ENCODE results near the gene LATS1. TPM values are rescaled to one million over a fixed set of nuclear protein-coding genes. Genes with fewer than 3 reads are reported as not detected.
A peak's percentile ranks its signal among the peaks of the same experiment; 100 is the strongest.
"Not testable (repeated sequence)": the region's sequence is repeated elsewhere in the genome, so short reads cannot be mapped to it uniquely, and the experiment has no call there.

Gene LATS1
- total and polyA plus RNA-seq, 3 donors from 2014 or later, result 17.4 to 38.7 (median 35.0) TPM

DNA sequence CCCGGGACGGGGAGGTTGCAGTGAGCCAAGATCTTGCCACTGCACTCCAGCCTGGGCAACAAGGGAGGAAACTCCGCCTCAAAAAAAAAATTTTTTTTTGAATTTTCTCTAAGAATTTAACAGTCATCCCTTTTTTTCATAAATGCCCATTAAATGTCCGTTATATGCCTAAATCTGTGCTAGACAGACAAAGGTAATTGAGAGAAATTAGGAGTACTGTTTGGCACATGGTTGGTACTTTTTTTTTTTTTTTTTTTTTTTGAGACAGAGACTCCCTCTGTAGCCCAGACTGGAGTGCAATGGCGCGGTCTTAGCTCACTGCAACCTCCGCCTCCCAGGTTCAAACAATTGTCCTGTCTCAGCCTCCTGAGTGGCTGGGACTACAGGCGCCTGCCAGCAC, 33.3 kb upstream of the LATS1 start:
- peak overlapping the region; percentile 8 to 72 for H3K27ac ChIP-seq
- no peaks in the 10 kb centered on the region for H3K27me3 ChIP-seq
- no peak for DNase-seq
- H3K4me3 ChIP-seq, result peak overlapping the region; percentile 75 to 96
- TF ChIP-seq POLR2A (IDR thresholded peaks at IDR 0.05), result no peak
- TF ChIP-seq, protein P1, sequence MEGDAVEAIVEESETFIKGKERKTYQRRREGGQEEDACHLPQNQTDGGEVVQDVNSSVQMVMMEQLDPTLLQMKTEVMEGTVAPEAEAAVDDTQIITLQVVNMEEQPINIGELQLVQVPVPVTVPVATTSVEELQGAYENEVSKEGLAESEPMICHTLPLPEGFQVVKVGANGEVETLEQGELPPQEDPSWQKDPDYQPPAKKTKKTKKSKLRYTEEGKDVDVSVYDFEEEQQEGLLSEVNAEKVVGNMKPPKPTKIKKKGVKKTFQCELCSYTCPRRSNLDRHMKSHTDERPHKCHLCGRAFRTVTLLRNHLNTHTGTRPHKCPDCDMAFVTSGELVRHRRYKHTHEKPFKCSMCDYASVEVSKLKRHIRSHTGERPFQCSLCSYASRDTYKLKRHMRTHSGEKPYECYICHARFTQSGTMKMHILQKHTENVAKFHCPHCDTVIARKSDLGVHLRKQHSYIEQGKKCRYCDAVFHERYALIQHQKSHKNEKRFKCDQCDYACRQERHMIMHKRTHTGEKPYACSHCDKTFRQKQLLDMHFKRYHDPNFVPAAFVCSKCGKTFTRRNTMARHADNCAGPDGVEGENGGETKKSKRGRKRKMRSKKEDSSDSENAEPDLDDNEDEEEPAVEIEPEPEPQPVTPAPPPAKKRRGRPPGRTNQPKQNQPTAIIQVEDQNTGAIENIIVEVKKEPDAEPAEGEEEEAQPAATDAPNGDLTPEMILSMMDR (IDR thresholded peaks at IDR 0.05), result no peak
- 67 to 72% methylated on average over 8 of the region's 8 CpGs for WGBS, 2 donors
- H3K4me1 ChIP-seq, result peaks cover 10% of the 10 kb centered on the region
- H3K9me3 ChIP-seq, result no peaks in the 10 kb centered on the region
- no peaks in the 10 kb centered on the region for H3K36me3 ChIP-seq (ENCODE audit: low read depth, missing control alignments)
- intact Hi-C loops (cut with DNase I; ENCODE audit: low total_unique reads), result no loop called here

DNA sequence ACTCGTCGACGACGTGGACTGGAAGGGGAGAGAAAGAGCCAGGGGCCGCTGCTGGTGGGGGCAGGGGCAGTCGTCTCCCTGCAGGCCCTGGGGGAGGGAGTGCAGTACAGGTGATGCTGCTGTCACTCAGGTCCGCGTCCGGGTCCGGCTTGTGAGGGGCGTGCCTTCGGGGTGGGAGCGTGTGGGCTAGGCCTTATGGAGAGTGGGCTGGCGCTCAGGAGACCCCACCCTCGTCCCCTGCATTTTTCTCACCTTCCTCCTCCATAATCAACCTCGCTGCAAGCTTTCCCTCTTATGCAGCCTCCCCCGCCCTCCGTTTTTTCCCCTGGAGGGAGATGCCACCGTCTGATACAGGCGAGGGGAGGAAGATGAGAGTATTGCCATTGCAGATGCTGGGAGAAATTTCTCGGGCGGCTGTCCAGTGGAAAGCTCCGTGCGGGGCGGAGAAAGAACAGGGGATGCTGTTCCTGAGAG, 32.3 kb upstream of the LATS1 start:
- no peaks in the 10 kb centered on the region for H3K36me3 ChIP-seq (ENCODE audit: low read depth, missing control alignments)
- peak; percentile 81 for DNase-seq
- intact Hi-C loops (cut with DNase I; ENCODE audit: low total_unique reads), result no loop called here
- no peaks in the 10 kb centered on the region for H3K9me3 ChIP-seq
- no peaks in the 10 kb centered on the region for H3K27me3 ChIP-seq
- TF ChIP-seq, protein P1 (IDR thresholded peaks at IDR 0.05), result no peak
- TF ChIP-seq POLR2A (IDR thresholded peaks at IDR 0.05), result no peak
- peaks cover 16% of the 10 kb centered on the region for H3K4me1 ChIP-seq
- H3K27ac ChIP-seq, result peak overlapping the region; percentile 72 to 90
- WGBS, 2 donors, result 0 to 1% methylated on average over 21 to 25 of the region's 25 CpGs
- peak overlapping the region; percentile 75 to 96 for H3K4me3 ChIP-seq

DNA sequence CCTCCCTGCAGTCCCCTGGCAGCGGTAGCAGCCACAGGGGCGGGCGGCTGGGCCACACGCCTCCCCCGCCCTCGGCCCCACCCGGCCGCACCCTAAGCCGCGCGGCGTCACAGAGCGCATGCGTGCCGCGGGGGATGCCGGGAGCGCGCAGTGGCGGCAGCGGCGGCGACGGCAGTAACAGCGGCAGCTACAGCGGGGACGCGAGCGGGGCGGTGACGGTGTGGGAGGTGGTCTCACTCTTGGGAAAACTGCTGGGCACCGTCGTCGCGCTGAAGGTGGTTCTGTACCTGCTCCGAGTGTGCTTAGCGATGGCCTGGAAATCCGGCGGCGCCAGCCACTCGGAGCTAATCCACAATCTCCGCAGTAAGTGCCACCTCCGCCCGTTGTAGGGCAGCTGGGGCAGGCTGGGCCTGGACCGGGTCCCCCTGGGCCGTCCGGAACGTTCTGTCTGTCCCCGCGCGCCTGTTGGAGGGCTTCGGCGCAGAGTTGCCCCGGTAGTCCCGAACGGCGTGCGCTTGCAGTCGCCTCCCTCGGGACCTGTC, 31.8 kb upstream of the LATS1 start, which contains the start of gene PCMT1:
PCMT1 (plus strand) TSS at position 148 of the 542 bp plus-strand sequence; CDS start at position 309, 161 bp downstream.
- no peaks in the 10 kb centered on the region for H3K9me3 ChIP-seq
- peak within 1 kb of the TSS; percentile 72 to 90 for H3K27ac ChIP-seq
- 0% methylated on average over 4 to 50 of the region's 60 CpGs for WGBS, 2 donors
- H3K4me3 ChIP-seq, result peak within 1 kb of the TSS; percentile 75 to 96
- H3K27me3 ChIP-seq, result no peaks in the 10 kb centered on the region
- peaks cover 19% of the 10 kb centered on the region for H3K4me1 ChIP-seq
- intact Hi-C loops (cut with DNase I; ENCODE audit: low total_unique reads), result no loop called here
- no peak for TF ChIP-seq POLR2A (IDR thresholded peaks at IDR 0.05)
- TF ChIP-seq, protein P1 (IDR thresholded peaks at IDR 0.05), result no peak
- H3K36me3 ChIP-seq (ENCODE audit: low read depth, missing control alignments), result no peaks in the 10 kb centered on the region
- peak; percentile 89 for DNase-seq

DNA sequence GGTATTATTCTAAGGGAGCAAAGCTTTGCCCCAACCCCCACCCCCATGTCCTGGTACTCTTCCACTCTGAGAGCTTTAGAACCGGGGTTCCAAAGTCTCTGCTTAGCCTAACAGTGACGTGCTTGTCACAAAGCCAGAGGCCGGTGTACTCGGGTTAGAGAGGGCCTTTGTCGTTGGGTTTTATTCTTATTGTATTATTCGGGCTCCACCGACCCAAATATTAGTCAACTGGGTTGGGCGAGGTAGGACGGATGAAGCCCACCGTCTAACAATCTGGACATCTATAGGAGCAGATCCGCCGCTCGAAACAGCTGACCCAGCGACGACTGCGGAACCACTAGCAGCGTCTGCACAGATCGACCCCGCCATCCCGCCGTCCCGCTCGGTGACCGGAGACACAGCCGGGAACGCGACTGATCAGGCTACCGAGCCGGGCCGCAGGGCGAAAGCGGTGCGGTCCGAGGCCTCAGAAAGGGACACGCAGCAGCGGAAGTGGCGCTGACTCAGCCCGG, 31.2 kb upstream of the LATS1 start:
- Histone ChIP-seq H3K27ac (peak overlapping the region; percentile 72 to 90), H3K4me1 (peaks cover 19% of the 10 kb centered on the region), H3K4me3 (peak overlapping the region; percentile 75 to 96)
- H3K36me3 ChIP-seq (ENCODE audit: low read depth, missing control alignments); H3K27me3 ChIP-seq; DNase-seq; intact Hi-C loops (cut with DNase I; ENCODE audit: low total_unique reads); H3K9me3 ChIP-seq: not testable (repeated sequence)
- WGBS, 2 donors, result 0 to 1% methylated on average over 1 to 22 of the region's 38 CpGs

DNA sequence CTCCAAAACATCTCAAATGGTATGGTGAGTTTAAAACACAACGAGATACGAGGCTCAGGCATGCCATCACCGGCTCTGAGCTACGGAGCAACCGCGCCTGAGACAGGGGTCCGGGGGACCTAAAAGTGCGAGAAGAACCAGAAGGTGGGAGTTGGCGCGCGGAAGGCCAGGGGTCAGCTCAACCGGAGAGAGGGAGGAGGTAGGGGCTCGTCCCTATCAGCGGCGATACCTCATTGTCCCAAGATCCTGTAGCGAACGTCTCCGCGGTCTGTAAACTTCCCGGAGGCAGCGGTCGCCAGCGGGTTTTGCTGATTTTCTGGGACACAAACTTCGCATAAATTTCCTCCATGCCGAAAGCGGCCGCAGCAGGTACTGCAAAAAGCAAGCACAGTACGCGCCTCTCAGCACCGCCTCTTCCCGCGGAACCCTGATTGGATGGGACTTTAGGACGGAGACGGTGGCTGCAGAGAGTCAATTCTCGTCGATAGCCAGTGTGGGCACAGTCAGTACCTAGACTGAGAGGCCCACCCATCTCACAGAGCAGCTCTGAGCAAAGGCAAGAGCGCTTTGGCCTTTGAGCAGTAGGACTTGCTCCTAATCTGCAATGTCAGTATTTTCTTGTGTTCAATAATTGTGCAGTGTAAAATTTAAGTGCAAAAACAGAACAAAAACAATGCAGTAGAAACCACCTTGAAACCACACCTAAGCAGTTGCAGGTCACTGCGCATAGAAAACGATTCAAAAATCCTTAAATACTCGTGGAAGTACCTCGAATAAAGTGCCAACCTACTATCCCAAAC, 28.4 kb upstream of the LATS1 start, which contains the start of gene NUP43:
NUP43 (minus strand) TSS at position 383 of the 800 bp plus-strand sequence; CDS start at position 349, 34 bp downstream.
- peak; percentile 96 for DNase-seq
- Histone ChIP-seq H3K27me3 (no peaks in the 10 kb centered on the region), H3K36me3 (ENCODE audit: low read depth, missing control alignments) (no peaks in the 10 kb centered on the region), H3K9me3 (no peaks in the 10 kb centered on the region), H3K4me1 (peaks cover 19% of the 10 kb centered on the region), H3K4me3 (peak within 1 kb of the TSS; percentile 67 to 89), H3K27ac (peak within 1 kb of the TSS; percentile 69 to 86)
- 4% methylated on average over 30 to 41 of the region's 41 CpGs for WGBS, 2 donors
- peak; percentile 3 for TF ChIP-seq POLR2A (IDR thresholded peaks at IDR 0.05)
- TF ChIP-seq, protein P1 (IDR thresholded peaks at IDR 0.05), result peak; percentile 68 to 87 (median 82)
- intact Hi-C loops (cut with DNase I; ENCODE audit: low total_unique reads), result no loop called here

DNA sequence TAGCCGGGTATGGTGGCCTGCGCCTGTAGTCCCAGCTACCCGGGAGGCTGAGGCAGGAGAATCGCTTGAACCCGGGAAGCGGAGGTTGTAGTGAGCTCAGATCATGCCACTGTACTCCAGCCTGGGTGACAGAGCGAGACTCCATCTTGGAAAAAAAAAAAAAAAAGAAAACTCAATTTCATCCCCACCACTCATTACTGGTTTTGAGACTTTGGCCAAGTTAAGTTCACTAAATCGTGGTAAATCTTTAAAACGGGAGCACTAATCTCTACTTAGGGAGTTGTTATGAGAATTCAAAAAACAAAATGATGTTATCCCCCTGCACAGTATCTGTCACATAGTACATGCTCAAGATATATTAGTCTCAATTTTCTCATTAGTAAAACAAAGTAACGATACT, 27.4 kb upstream of the LATS1 start:
- H3K4me3 ChIP-seq, result peak overlapping the region; percentile 67 to 89
- H3K4me1 ChIP-seq, result peaks cover 12% of the 10 kb centered on the region
- intact Hi-C loops (cut with DNase I; ENCODE audit: low total_unique reads); H3K27ac ChIP-seq; DNase-seq; H3K9me3 ChIP-seq; H3K36me3 ChIP-seq (ENCODE audit: low read depth, missing control alignments); H3K27me3 ChIP-seq: not testable (repeated sequence)
- WGBS, 2 donors, result 41 to 52% methylated on average over 10 of the region's 10 CpGs

All from testis (tissue), 3 donors.